HG03575 (cell line): ENCODE data around the gene ZPR1.

Experiments used
- ATAC-seq: cut with Tn5 transposase; IDR thresholded peaks from one replicate; pipeline ENCODE4 v1.9.1; 2021; ENCODE audit not compliant: unreplicated experiment, insufficient number of reproducible peaks, low FRiP score; ENCODE audit errors: extremely low read depth

The ZPR1 gene

GRCh38 chr11:116797816-116798215, 10.0 kb upstream of the ZPR1 start:
- ATAC-seq: no peak

DNA sequence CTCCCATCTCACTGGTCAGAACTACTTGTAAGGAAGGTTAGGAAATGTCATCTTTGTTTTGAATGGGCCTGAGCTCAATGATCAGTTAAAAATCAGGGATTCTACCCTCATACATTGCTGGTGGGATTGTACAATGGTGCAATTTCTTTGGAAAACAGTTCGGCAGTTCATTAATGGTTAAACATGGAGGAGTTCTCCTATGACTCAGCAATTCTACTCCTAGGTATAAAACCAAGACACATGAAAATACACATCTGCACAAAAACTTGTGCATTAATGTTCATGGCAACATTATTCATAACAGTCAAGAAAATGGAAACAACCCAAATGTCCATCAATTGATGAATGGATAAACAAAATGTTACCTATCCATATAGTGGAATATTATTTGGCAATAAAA, 8.7 kb upstream of the ZPR1 start:
- no peak for ATAC-seq

DNA sequence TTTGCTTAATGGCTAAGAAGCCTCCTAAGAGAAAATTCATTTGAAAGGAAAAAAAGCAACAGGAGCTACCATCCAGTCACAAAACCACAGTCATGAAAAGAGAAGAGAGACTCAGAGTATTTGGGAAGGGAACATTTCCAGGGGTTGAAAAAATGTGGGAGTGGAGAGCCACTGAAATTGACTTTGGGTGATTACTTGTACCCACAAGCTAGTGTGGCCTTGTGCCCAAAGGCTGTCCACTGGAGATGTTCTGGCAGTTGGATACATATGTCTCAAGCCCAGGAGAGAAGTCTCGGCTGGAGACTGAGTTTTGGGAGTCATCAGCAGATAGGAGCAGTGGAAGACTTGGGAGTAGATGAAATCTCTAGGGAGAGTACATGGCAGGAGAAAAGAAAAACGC, 7.0 kb upstream of the ZPR1 start:
- ATAC-seq: no peak

DNA sequence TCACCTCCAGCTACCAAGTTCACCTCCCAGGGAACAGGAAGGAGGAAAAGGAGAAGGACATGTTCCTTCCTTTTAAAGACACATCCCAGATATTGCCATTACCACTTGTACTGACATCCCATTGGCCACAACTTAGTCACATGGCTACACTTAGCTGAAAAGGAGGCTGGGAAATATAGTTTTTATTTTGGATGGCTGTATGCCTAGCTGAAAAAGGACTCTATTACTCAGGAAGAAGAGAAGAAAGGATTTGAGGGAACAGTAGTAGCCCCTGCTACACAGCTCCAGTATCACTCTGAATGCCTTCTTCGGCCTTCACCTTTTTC, 5.9 kb upstream of the ZPR1 start:
- ATAC-seq: no peak

DNA sequence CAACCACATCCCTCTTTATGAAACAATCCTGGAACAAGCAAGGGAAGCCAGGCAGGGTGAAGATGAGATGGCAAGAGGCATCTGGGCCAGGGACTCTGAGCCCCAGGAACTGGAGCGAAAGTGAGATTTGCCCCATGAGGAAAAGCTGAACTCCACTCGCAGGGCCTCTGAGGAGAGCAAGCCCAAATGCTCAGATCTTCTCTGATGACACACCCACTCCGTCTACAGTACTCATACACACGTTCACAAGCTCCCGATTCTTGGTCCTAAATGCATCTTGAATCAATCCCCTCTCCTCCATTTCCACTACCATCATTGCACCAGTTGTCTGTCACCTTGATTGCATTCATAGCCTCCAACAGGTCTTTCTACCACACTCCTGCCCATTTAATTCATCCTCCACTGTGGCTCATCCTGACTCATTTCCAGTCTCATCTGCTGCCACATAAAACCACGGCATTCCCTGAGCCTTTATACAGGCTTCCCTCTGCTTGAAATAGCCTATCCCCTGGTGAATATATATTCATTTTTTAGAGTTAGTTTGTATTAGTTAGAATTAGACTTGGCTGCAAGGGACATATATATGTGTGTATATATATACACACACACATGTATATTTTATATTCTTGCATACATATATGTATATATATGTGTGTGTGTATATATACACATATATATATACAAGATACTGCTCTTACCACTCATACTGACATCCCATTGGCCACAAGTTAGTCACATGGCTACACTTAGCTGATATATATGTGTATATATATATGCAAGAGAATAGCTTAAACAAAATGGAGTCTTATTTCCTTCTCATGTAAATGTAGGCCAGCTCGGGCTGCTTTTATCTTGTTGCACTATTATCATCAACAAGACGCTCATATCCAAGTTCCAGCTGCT, 5.3 kb upstream of the ZPR1 start:
- no peak for ATAC-seq

GRCh38 chr11:116792144-116792868, 4.5 kb upstream of the ZPR1 start:
- no peak for ATAC-seq

DNA sequence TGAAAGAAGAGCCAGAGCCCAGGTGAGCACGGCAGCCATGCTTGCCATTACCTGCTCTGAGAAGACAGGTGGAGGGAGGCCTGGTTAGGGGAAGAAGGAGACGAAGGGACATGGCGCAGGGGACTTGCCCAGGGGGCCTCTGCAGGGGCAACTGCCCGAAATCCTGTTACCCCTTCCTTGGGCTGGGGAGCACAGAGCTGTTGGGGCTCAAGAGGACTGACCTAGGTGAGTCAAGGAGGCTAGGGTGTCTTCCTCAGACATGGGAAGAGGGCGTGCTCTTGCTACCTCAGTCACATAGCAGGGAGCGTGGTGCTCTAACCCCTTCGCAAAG, 4.0 kb upstream of the ZPR1 start, which contains the start of gene APOA5:
APOA5 (minus strand) TSS at position 67 of the 331 bp plus-strand sequence; CDS start at position 48, 19 bp downstream.
- ATAC-seq: no peak

DNA sequence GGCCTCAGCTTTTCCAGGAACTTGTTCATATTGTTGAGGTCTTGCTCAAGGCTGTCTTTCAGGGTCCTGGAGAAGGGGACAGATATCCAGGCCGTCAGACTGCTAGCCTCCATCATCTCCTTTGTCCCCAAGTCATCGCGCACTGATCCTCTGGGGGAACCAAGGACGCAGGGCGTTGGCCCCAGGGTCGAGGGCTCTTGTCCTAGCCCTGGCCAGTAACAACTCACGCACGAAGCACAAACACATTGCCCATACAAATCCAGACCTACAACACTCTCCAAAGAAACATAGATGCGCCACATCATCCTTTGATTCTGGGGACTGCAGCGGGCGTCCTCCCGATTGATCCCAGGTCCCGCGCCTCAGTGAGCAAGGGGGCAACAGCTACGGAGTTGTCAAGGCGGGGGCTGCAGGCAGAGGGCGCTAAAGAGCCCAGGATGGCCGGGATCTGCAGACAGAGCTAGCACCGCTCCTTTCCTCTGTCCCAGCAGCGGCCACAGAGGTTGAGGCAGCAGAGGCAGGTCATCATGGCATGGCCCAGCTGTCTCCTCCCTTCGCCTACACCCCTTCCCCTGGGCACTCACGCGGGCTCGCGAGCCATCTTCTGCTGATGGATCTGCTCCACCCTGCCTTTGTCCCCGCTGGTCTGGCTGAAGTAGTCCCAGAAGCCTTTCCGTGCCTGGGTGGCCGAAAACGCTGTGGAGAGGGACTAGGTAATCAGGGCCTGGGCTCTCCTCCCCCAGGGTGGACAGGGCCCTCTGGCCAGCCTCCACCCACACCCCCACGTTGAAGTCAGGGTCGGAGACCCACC, 3.4 kb upstream of the ZPR1 start:
- ATAC-seq: no peak

GRCh38 chr11:116790167-116791001, 2.6 kb upstream of the ZPR1 start:
- ATAC-seq: no peak

- no peak for ATAC-seq
Measured at GRCh38 chr11:116788975-116789374, 1.2 kb upstream of the ZPR1 start.

GRCh38 chr11:116788534-116788933, 711 bp upstream of the ZPR1 start:
- no peak for ATAC-seq

DNA sequence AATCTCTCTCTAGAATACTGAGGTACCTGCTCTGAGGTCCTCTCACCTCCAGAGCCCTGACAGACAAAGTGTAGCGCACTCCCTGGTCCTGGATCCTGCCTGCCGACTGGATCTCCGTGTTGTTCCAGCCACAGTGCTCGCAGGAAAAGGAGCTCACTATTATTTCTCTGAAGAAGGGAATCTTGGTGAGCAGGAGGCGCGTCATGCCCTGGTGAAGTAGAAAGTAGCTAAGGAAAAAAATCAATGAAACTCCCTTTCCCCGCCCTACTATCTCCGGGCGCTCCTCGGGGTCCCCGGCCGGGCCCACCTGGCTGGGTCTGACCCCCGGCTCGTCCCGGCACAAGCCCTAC, 412 bp downstream of the ZPR1 start:
- ATAC-seq: no peak

DNA sequence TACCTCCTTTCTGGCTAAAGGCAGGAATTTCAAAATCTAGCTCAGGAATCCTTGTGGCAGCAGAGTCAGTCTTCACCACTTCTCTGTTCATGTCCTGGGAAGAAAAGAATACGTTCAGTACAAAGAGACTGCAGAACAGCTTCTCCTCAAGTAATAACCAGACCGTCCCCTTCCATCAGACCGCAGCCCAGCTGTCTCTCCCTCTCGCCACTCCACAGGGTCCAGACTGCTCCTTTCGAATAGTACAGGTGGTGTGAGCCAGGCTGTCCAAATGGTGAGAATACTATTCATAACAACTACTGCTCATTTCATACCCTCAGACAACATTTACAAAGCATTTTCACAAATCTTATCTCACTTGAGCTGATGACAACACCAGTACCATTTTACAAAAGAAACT, 857 bp downstream of the ZPR1 start:
- no peak for ATAC-seq

- ATAC-seq: no peak
Measured at GRCh38 chr11:116786326-116786725, 1.5 kb downstream of the ZPR1 start.

GRCh38 chr11:116782728-116783127, 5.1 kb downstream of the ZPR1 start:
- ATAC-seq: no peak

GRCh38 chr11:116778556-116778955, 9.3 kb downstream of the ZPR1 start:
- no peak for ATAC-seq

DNA sequence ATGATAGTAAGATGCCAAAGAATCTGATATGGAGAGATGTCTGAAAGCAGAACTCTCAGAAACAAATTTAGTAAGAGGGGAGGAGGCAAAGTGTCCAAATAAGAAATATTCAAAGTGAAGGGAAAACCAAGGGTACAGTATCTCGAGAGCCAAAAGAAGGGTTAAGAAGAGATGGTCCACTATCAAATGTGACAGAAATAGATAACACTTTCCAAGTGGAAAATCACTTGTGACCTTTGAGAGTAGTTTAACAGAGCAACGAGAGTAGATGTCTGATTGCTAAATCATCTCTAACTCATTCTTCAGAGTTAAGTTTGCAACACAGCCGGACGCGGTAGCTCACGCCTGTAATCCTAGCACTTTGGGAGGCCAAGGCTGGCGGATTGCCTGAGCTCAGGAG, 10.8 kb downstream of the ZPR1 start:
- no peak for ATAC-seq

DNA sequence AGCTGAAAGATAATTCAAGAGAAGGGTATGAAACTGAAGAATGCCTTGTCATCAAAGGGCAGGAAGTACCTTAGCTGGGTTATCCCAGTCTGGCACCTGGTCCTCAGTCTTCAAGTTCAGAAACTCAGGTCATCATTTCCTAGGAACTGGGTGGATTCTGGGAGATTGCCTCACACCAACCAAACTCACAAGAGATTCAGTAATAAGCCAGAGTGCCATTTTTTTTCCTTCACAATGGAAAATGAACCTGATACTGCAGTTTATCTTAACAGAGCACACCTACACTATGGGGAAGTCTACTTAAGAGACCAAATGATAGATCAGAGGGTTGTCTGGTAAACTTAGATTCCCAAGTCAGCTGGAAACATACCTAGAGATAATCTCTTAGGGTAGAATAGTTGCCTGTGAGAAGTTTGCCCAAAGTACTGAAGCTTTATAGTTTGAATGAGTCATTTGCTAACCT, 11.3 kb downstream of the ZPR1 start:
- ATAC-seq: no peak

DNA sequence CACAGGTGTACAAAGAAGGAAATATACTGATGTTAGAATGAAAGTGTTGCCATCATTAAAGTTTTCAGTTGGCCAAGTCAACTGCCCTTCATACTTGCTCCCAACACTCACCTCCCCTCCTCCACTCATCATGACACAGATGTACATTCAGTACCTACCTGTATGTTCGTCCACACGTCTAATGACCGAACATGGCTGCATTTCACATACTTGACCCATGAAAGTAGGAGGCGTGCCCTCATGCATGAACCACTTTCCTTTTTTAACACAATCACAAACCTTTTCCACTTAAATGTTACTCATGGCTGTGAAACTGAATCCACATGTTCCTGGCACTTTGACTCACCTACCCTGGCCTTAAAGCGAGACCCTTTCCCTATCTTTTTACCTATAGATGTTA, 11.8 kb downstream of the ZPR1 start:
- ATAC-seq: no peak
